Posterior vena cava (tissue), 2 donors: Measurements from ENCODE around the gene MAPK1IP1L. TPM values are rescaled to one million over a fixed set of nuclear protein-coding genes. Genes with fewer than 3 reads are reported as not detected.
"Not testable (repeated sequence)": the region's sequence is repeated elsewhere in the genome, so short reads cannot be mapped to it uniquely, and the experiment has no call there.

Source experiments
- DNase-seq: peaks from one replicate; pipeline ENCODE4 v3.0.0-alpha.2; 2020; ENCODE audit warnings: low spot score
- intact Hi-C, 2 donors: fragments of 100-400 bp; cut with DNase I; formaldehyde crosslinking; loops; one replicate each; pipeline versions ENCODE4 v1.14.1 to v1.14.2; 2022 to 2023
- total RNA-seq, 2 donors: library from RNA; stranded (reverse); fragmentation: NEBNext Ultra II Directional; extraction: Animal tissue kit (Norgen Biotek cat#: 25700); gene quantifications; one replicate each; pipeline ENCODE4 v1.2.1, GENCODE V29; 2021
- donor health status: DM: yes; HTN: yes; CAD: no.
- donor health status: DM: yes; HTN: yes; CAD: no.

Gene MAPK1IP1L
- total RNA-seq, 2 donors from 2014 or later, result 90.2 to 97.5 TPM

GRCh38 chr14:55052269-55052930 is 953 bp downstream of the MAPK1IP1L start:
- intact Hi-C loops, result no loop called here
- DNase-seq, result no peak

GRCh38 chr14:55053018-55053417 is 1.6 kb downstream of the MAPK1IP1L start:
- DNase-seq, result no peak
- intact Hi-C loops, result no loop called here

DNA sequence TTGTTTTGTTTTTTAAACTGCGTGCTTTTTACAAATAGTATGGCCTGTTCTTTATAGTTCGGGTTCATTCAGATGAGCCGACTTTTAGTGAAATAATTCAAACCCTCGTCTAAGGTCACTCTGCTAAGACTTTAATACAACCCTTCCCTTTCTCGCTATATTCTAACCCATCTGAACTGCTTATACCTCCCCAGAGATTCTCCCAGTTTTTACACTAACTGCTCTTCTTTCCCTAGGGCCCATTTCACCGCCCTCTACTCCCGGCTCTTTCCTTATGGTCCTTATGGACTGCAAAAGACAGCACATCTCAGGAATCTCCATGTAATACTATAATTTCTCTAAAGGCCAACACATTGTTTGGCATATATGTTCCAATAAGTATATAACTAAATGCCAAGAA is 2.1 kb downstream of the MAPK1IP1L start:
- intact Hi-C loops, result no loop called here
- DNase-seq, result no peak

DNA sequence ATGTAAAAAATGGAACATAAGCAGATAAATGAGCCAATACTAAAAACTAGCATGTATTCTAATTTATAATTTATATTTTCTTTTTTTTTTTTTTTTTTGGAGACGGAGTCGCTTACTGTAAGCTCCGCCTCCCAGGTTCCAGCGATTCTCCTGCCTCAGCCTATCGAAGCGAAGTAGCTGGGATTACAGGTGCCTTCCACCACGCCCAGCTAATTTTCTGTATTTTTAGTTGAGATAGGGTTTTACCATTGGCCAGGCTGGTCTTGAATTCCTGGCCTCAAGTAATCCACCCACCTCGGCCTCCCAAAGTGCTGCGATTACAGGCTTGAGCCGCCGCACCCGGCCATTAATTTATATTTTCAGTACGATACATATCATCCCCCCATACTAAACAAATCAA is 2.7 kb downstream of the MAPK1IP1L start:
- no peak for DNase-seq
- intact Hi-C loops, result no loop called here

DNA sequence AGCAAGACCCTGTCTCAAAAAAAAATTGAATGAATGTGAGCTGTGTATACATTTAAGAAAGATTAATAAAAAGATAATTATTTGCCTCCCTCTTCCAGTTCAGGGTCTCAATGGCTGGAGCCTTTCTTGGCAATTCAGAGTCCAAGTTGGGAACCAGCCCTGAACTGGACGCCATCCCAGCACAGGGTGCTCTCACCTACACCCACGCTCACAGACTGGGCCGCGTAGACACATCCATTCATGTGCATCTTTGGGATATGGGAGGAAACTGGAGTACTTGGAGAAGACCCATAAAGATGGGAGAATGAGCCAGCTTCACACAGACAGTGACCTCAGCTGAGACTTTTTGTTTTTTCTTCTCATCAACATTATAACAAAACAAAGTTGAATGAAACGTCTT is 6.5 kb downstream of the MAPK1IP1L start:
- DNase-seq, result no peak
- intact Hi-C loops, result no loop called here

DNA sequence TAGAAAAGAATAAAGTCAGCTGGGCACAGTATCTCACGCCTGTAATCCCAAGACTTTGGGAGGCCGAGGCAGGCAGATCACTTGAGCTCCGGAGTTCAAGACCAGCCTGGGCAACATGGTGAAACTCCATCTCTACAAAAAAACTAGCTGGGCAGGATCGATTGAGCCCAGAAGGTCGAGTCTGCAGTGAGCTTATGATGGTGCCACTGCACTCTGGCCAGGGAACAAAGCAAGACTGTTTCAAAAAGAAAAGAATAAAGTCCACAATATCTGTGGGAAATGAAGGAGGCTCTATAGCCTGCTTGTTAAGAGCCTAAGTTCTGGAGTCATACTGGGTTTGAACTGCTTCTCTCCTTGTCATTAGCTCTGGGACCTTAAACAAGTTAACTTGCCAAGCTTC is 7.9 kb downstream of the MAPK1IP1L start:
- DNase-seq, result no peak
- intact Hi-C loops, result no loop called here

GRCh38 chr14:55062517-55063351 is 11.3 kb downstream of the MAPK1IP1L start:
- intact Hi-C loops, result no loop called here
- DNase-seq, result no peak

GRCh38 chr14:55064896-55065295 is 13.4 kb downstream of the MAPK1IP1L start:
- DNase-seq, intact Hi-C loops: not testable (repeated sequence)

- intact Hi-C loops, result no loop called here
- DNase-seq, result no peak
These were observed 14.0 kb downstream of the MAPK1IP1L start for GRCh38 chr14:55065411-55065810.

- intact Hi-C loops, result no loop called here
- DNase-seq, result no peak
These were observed 14.8 kb downstream of the MAPK1IP1L start for GRCh38 chr14:55066223-55066622.

DNA sequence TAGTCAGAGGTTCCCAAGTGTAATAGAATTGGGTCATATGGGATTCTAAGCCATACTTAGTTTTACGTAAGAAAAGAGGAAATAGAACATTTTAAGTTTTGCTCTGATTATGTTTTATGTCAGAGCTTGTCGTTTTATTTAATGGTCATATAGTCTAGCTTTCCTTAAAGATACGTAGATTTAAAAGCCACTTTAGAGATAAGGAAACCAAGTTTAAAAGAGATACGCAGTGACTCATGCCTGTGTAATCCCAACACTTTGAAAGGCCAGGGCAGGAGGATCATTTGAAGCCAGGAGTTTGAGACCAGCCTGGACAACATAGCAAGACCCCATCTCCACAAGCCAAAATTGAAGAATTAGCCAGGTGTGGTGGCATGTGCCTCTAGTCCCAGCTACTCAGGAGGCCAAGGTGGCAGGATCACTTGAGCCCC is 19.5 kb downstream of the MAPK1IP1L start:
- DNase-seq, result no peak
- intact Hi-C loops, result no loop called here

GRCh38 chr14:55071870-55072640 is 20.6 kb downstream of the MAPK1IP1L start:
- intact Hi-C loops, result no loop called here
- no peak for DNase-seq

DNA sequence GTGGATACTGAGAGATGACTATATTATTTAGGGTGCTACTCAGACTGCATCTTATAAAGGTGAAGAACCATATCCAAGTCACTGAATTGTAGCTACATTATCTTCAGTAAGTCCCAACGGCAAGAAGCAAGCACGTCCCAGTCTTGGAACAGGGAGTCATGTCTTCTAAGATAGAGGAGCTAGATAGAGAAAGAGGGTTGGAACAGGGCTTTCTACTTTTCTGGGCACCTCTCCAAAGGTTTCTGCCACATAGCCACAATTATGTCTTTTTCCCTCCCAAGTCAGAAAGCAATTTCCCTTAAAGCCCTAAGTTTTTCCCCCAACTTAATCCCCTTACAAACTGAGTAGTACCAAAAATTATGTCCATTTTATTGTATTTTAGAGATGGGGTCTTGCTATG is 22.4 kb downstream of the MAPK1IP1L start:
- DNase-seq, result no peak
- intact Hi-C loops, result no loop called here

GRCh38 chr14:55074662-55075061 is 23.2 kb downstream of the MAPK1IP1L start:
- intact Hi-C loops, result no loop called here
- no peak for DNase-seq

DNA sequence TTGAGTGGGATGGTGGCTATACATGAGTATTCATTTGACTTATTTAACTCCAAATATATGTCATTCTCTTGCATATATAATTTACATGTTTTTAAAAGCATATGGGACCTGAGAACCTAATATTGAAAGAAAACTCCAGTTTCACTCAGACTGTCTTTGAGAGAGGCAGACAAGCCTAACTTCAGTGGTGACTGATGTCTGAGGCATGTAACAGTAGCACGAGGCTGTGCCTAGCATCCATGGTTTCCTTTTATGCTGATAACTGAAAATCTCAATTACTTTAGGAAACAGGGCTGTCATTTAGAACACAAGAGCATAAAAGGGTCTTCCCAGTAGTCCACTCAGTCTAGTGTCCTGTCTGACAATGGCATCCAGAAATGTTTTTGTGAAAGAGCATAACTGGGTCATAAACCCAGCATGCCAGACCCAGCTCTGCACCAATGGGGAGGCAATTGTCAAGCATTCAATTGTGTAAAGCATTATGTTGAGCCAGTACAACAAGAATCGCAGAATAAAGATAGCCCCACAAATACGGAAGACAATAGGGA is 24.3 kb downstream of the MAPK1IP1L start:
- DNase-seq, result no peak
- intact Hi-C loops, result no loop called here

DNA sequence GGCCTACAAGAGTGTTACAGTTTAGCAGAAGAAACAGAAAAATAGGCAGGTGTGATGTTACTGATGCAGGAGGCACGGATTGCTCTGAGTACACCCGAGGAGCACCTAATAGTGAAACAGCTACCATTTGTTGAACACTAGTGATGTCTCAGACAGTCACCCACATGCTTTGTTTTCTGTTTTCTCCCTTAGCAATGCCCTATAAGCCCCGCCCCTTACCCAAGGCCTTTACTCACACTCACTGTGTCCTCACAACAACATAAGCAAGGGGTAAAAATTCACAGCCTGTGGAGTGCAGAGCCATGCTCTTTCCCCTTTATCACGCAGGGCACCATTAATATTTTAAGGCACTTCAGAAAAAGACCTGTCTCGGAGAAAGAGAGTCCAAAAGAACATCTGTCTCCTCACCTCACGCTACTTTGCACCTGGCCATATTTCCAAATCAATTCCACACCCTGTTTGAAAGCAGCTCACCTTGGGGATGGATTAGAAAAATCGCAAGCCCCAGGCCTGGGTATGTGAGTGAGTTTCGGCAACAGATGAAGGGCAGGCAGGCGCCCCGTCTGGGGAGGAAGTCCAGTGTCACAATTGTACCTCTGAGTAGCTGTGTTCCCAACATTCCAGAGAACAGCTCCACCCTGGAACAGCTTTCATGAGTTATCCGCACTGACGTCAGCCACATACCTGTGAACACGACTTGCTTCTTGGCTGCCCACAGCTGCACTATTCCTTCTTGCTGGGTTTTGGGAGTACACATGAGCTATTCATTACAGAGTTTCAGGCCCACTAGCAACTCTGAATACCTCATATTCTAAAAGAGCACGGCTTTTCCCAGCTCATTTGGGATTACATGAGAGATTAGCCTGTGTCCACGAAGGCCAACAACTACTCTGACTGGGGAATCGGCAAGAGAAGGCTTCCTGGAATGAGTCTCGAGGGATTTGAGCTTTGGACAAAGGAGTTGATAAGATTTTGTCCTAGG is 26.0 kb downstream of the MAPK1IP1L start:
- DNase-seq, result no peak
- intact Hi-C loops, result no loop called here

- intact Hi-C loops, DNase-seq: not testable (repeated sequence)
These were observed 28.5 kb downstream of the MAPK1IP1L start for GRCh38 chr14:55079961-55080360.

DNA sequence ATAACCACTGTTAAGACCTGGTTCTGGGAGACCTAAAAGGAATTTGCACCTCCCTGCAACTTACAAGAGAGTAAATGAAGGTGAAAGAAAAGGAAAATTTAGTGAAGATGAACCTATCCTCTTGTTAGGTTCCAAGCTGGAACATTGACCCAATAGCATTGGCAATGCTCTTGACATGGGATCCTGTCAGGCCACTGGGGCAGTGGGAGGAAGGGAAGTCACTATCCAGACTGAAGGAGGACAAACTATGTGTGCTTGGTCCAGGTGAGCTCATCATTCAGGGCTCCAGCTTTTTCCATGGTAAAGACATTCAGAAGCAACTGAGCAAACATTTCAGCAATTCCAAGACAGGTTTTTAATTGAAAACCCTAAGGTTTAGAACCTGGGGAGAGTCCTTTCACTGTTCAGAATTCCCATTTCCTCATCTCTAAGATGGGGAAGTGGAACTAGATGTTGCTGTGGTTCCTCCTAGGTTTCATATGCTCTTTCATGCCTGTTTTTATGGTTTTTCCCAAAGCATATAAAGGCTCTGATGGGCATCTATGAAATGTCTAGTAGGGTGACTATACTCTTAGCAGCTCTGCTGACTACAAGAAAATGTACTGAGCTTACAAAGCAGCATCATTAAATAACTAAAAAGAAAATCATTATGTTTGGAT is 33.1 kb downstream of the MAPK1IP1L start:
- no peak for DNase-seq
- intact Hi-C loops, result no loop called here
